DLD1 (cell line): Measurements from ENCODE around the gene TEX52.

Experiments used
- in situ Hi-C: cut with HindIII; loops from 2 replicates; pipeline ENCODE4 v1.10.0; 2017; ENCODE audit warnings: low sequenced_read_pairs

The TEX52 gene

DNA sequence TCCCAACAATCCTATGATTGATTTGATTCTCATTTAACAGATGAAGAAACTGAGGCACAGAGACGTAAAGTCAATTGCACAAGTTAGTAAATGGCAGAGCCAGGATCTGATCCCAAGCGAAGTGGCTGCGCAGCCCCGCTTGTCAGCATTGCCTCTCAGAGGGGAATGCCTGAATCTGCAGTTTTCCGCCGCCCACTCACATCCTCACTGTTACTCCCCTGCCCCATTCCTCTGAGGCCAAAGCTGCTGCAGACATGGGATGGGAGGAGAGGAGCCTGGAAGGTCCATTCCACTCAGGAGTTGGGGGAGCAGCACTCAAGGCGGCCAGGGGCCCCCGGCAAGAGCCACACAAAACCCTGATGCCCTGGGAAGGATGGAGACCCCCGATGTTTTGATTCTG, 23.0 kb downstream of the TEX52 start:
- in situ Hi-C loops, result no loop called here

DNA sequence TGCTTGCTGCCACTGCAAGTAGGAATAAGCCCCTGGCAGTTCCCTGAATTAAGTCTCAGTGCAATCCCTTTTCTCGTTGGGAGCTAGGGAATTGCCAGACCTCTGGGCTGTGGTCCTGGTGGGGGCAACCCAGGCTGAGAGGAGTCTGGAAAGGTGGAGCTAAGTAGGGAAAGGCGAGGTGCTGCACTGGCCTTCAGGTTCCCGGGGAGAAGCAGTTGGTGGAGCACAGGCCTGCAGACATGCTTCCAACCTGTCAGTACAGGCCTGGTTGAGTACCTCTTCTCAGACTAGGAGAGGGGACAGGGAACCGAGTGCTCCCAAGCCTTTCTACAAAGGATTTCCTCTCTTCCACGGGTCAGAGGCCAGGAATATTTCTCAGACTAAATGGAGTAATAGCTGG, 23.5 kb downstream of the TEX52 start:
- in situ Hi-C loops, result no loop called here

DNA sequence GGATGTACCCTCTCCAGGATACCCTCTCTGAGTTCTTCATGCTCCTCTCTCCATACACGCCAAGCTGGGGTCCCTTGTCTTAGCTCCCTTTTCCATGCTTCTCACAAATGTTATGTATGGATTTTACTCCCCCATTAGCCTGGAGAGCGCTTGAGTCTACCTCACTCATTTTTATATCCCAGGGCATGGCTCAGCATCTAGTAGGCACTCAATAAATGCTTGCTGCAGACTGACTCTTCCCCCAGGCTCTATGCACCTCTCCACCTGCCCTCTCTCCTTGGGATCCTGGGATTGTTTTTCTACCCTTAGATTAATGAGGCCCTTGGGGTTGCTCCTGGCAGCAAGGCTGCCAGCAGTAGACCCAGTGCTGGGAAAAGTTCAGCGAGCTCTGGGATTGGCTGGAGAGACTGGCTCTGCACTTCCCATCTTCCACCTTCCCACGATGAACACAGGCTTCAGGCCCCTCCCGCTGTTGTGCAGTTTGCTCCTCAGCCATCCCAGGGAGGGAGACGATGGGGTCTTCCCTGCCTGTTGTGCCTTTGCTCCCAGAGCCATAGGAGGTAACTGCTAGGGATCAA, 24.2 kb downstream of the TEX52 start:
- in situ Hi-C loops, result no loop called here

DNA sequence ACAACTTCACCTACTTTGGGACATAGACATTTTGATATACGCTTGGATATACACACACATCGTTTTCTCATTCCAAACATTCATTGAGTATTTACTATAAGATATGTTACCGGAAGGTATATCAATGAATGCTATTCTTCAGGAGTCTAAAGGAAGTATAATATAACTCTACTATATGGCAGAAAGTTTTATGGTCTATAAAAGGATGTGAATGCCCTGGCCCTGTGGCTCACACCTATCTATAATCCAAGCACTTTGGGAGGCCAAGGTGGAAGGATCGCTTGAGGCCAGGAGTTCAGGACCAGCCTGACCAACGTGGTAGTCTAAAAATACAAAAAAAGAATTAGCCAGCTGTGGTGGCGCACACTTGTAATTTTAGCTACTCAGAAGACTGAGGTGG, 27.6 kb downstream of the TEX52 start:
- in situ Hi-C loops, result no loop called here

DNA sequence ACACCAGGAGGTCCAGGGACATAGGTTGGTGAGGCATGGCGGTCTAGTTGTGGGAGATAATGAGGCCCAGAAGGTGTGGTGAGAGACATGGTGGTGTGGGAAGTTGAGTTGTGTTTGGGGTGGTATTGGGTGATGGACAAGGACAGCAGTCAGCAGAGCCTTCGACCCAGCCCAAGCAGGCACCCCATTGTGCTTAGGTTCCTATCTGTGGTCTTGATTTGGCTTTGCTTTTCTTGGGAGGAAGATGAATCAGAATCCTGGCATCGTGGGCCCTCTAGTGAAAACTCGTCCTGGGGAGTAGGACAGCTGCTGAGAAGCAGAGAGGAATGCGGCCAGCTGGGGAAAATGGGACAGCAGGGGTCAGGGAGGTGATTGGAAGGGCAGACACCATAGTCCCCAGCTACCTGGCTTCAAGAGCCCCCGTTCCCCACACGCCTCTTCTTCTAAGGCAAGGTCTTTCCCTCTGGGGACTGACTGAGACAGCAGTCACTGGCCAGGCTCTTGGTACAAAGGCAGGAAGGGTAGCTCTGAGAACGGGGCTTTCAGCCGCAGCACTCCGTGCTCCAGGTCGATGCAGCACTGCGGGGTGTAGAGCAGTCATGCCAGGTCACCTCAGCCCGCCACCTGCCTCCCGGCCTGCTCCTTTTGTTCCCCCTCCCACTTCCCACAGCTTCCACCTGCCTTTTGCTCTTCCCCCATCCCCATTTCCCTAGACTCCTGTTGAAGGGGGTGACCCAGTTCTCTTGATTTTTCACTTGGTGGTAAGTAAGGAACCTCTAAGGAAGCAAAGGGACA, 29.9 kb downstream of the TEX52 start:
- in situ Hi-C loops, result no loop called here

DNA sequence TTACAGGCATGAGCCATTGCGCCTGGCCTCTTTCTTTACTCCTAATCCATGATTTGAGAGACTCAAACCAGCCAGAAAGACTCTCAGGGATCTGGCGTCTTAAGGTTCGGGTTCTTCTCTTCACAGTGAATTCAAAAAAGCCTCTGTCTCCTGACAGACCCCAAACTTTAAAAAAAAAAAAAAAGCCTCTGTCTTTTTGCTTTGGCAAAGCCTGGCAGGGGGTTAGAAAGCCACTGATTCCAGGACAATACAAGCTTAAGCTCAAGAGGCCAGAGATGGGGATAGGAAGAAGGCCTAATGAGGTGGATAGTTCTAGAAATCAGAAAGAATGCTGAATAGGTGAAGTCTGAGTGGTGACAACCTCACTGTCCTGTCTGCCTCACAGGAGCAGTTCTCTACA, 30.8 kb downstream of the TEX52 start:
- in situ Hi-C loops, result no loop called here

DNA sequence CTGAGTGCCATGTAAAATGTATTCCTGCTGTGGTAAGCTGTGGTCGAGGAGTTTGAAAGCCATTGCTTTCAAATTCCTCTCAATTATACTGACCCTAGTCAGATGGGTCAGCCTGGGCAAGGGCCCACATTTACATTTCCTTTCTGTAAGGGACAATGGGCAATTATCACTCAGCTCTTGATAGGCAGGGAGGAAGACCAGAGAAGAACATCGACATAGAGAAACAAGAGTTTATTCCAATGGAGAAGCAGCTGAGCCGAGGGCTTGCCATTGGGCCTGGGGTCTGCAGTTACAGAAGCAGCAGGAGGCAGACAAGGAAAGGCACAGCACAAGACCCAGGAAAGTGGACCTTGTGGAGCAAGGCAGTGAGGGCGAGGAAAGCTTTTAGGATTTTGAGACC, 31.7 kb downstream of the TEX52 start:
- in situ Hi-C loops, result no loop called here

DNA sequence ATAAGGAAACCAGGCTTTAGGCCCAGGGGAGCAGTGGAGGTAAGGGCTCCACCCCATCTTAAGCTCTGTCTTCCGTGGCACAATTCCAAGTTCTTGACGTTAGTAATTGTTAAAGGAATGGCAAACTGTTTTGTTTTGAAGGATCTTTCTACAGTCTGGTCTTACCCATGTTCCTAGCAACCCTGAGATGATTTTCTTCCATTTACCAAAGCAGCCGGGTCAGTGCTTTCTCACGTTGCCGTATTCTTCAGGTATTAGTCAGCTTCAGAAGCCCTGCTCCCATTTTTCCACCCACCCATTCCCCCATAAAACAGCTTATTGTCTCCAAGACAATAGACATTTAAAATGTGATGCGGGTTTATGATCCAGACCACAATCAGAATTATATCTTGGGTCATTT, 32.3 kb downstream of the TEX52 start:
- in situ Hi-C loops, result no loop called here

DNA sequence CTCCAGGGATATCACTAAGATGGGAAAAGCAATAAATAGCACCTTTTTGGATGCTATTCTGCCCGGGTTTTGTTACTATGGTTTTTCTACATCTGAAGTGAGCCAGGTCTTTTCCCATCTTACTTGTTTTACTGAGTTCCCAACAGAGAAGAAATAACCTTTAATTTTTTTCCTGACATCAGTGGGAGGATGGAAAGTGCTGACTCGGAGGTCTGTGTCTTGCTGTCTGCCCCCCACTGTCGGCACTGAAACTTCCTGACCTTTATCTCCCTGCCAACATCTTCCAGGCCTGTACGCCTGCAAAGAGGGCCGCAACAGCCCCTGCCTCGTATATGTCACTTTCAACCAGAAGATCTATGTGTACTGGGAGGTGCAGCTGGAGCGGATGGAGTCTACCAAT, 33.4 kb downstream of the TEX52 start:
- in situ Hi-C loops, result no loop called here

DNA sequence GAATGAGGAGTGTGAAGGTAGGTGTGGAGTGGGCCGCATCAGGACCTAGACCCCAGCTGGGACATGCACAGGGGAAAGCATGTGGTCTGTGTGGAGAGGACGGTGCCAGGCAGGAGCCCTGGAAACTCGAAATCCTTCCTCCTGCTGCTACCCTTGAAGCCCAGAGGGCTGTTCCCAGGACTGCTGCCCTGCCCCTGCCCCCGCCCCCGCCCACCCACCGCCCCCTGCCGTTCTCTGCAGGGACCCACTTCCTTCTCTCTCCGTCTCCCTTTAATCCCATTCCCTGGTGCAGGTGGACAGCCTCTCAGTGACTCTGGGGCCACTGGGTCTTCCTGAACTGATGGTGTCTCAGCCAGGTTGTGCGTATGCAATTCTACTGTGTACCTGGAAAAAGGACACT, 36.4 kb downstream of the TEX52 start:
- in situ Hi-C loops, result no loop called here

DNA sequence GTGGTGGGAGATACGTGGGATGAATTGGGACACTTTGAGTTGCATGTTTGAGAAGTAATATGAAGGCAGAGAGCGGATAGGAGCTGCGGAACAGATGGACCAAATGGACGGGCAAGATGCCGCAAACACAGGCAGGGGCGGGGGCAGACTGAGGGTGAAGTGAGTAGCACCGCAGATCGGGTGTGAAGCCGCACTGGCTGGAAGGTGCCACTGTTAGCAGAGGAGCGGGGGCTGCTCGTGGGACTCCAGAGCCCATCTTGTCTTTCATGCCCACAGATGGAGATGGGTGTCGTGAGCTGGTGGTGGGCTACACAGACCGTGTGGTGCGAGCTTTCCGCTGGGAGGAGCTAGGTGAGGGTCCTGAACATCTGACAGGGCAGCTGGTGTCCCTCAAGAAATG, 37.0 kb downstream of the TEX52 start:
- in situ Hi-C loops, result no loop called here

DNA sequence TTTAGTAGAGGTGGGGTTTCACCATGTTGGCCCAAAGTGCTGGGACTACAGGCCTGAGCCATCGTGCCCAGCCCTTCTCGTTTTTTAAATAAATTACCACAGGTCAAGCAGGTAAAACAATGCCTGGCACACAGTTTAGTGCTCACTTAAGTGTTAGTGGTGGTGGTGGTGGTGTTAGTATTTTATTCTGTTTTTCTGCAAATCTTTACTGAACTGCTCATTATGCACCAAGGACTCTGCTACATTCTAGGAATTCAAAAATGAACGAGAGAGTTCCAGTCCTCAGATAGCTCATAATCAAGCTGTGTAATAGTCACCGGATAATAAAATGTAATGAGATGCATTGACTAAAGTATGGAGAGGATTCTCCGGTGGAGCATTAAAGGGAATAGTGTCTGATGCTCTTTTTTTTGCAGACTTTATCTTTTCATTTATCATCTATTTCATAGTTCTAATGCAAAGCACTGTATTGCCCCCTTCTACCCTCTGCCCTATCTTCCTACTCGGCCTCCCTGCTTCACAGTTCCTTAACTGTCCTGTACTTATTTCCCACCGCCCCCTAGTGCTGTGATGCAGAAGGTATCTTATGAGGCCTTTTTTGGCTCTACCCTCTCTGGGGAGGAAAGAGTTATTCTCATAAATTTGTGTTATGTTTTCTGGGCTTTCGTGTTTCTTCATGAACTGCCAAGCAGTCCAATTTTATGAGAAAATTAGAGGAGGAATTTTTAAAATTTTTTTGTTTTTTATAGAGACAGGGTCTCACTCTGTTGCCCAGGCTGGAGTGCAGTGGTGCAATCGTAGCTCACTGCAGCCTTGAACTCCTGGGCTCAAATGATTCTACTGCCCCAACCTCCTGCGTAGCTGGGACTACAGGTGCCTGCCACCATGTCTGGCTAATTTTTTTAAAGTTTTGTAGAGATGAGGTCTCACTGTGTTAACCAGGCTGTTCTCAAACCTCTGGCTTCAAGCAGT, 43.3 kb downstream of the TEX52 start:
- in situ Hi-C loops, result no loop called here

DNA sequence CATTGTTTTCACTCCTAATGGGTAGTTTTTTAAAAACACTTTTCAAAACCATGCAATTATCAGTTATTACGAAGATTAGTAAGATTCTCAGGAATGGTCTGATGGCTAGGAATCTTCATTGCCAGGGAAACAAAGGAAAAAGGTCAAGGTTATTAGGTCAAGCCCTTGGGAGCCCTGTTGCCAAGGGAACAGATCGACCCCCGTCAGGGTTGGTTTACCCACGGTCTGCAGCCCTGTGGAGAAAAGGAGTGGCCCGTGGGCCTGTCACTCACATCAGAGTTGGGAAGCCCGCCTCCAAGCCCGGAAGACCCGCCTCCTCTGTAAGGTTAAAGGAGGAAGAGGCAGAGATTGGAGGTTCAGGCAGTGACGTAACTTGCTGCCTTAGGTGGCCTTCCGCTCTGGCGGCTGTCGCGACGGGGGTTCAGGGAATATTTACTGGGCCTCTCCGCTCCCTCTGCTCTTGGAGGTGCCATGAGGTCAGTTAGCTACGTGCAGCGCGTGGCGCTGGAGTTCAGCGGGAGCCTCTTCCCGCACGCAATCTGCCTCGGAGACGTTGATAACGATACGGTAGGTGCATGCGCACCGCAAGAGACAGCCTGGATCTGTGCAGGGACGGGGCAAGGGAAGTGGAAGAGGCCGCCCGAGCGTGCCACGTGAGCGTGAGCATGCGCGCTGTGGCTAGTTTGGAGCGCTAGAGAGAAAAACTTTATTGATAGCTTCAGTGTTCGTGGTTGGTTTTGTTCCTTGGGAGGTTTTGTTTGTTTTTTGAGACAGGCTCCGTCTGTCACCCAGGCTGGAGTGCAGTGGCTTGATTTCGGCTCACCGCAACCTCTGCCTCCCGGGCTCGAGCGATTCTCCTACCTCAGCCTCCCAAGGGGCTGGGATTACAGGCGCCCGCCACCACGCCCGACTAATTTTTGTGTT, 44.3 kb downstream of the TEX52 start, which contains the start of gene ITFG2:
Gene ITFG2, plus strand, starts transcription at position 379 of the 924 bp plus-strand sequence. Its CDS starts 93 bp downstream, at position 472.
- in situ Hi-C loops, result no loop called here

DNA sequence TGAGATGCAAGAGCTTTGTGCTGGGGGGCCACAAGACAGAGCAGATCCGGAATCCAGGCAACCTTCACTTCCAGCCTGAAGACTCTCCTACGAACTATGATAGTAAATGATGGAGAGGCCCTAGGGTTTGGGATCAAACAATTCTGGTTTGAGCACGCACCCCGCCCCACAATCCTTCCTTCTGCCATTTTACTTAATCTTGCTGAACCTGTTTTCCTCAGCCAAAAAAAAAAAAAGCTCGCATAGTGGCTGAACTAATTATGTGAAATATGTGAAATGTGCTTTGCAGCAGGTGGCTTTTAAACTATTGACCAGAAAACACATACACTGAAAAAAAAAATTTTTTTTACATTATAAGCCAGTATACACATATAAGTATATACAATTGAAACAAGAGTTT, 45.0 kb downstream of the TEX52 start:
- in situ Hi-C loops, result no loop called here

DNA sequence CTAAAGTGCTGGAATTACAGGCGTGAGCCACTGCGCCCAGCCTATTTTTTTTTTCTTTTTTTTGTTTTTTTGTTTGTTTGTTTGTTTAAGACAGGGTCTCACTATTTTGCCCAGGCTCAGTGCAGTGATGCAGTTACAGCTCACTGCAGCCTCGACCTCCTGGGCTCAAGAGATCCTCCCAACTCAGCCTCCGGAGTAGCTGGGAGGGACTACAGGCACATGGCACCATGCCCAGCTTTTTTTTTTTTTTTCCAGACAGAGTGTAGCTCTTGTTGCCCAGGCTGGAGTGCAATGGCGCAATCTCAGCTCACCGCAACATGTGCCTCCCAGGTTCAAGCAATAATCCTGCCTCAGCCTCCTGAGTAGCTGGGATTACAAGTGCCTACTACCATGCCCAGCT, 50.1 kb downstream of the TEX52 start:
- in situ Hi-C loops, result no loop called here

DNA sequence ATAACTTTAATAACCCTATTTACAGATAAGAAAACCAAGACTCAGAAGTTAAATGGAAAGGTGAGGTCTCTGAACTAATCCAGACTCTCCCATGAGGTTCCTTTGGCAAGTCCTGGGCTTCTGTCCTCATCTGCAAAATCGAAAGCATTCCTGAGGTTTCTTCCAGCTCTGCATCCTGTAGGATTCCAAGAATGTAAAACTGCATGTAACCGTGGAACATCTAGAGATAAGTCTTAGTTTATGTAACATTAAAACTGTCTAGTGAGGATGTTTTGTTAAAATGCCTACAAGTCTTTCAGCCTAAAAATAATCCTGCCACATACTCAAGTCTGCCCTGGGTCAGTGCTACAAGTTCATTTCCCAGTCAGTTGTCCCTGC, 51.7 kb downstream of the TEX52 start:
- in situ Hi-C loops, result no loop called here

DNA sequence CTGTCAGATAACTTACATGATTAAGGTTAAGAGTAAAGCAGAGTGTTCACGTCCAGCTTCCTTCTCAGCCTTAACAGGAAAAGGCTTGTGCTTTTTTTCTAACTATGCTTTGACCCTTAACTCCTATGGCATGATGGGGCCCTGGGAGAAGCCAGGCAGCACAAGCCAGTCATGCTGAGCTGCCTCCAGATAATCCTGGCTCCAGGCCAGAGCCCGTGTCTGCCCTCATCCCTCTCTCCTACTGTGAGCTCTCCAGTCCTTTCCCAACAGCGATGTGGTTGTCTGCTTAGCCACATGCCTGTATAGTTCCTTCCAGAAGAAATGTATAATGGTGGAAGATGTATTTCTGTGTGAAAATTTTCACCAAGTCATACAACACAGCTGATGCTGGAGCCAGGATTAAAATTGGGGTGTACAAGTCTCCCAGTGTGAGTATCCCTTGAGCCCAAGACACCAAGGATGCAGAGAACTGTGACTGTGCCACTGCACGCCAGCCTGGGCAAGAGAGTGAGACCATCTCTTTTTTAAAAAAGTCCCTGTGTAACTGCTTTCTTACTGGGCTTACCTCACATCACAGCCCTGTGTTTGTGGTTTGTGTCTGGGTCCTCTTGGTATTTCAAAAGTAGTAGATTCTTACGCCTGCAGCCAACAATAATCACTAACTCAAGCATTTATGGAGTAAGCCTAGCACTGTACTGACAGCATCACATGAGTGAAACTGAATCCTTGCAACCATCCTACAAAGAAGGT, 52.3 kb downstream of the TEX52 start:
- in situ Hi-C loops, result no loop called here

DNA sequence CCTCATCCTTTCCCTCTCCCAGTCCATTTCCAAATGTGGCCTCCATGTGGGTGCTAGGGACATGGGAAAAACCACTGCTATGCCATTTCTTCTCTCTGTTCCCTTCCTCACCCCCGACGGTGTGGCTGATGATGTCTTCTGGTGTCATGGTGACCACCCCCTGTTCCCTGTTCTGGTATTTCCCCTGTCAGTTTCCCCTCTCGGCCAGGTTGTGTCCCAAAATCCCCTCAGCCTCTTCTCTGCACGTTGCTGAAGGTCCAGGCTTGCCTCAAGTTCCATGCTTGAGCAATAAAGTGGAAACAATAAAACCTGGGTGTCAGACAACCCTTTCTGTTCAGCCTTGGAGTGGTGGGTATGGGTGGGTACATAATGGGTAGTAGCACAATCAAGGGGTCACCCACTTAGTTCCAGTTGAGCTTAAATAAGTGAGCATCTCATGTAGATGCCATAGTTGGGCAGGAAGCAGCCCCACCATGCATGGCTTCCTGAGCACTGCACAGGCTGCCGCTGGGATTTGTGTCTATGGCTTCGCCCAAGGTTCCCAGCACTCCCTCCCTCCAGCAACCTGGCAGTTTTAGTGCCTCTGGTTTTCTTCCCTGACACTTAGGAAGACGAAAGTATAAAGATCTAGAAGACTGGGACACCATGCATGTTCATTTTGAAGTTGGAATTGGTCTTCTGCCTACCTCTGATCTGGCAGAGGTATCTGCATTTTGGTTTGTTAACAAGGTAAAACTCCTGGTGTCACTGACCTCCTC, 53.0 kb downstream of the TEX52 start:
- in situ Hi-C loops, result no loop called here
